SKM-1 (cell line): ENCODE measurements around the gene RABGAP1L.
A peak's percentile ranks its signal among the peaks of the same experiment; 100 is the strongest.
"Not testable (repeated sequence)": the region's sequence is repeated elsewhere in the genome, so short reads cannot be mapped to it uniquely, and the experiment has no call there.

Experiments
- DNase-seq: peaks from one replicate; lab custom pipeline; 2025; ENCODE audit not compliant: unreplicated experiment; lab: John Stamatoyannopoulos, UW

Gene RABGAP1L

GRCh38 chr1:174153085-174153824 is 6.1 kb upstream of the RABGAP1L start:
- no peak for DNase-seq

DNA sequence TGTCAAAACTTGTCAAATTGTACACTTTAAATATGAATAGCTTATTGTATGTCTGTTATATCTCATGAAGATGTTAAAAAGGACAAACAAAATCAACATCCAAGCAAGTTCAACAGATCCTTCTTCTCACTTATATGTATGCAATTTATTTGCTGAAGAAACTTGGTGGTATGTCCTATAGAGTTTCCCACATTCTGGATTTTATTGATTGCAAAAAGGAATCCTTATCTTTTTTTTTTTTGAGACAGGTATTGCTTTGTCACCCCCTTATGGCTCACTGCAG is 5.6 kb upstream of the RABGAP1L start:
- DNase-seq = no peak

- DNase-seq = no peak
Measured at GRCh38 chr1:174156437-174156836, 2.9 kb upstream of the RABGAP1L start.

DNA sequence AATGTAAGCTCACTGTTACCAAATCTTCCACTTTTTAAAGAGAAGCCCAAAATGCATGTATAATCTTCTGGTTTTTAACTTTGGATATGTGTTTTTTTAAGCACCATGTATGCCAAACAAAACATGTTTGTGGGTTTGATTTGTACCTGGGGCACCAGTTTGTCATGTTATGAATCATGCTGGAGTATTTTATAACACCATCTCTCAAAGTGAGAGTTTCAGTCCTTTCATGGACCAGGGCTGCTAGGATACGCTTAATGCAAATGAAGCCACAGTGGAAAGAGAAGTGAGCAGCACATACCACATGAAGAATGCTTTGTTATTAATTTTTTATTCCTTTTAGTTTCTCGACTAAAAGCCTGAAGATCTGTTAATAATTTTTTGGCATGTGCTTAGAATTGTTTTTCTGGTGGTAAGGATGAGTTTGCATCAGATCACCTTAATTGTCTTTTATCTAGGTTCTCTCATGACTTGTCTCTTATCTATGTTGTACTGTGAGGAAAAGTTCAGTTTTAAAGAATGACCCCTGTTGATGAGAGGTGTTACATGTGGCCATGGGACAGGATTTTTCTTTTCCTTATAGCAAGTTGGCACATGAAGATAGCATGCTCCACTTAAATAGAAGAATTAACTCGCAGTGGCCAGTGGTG is 2.0 kb upstream of the RABGAP1L start:
- no peak for DNase-seq

DNA sequence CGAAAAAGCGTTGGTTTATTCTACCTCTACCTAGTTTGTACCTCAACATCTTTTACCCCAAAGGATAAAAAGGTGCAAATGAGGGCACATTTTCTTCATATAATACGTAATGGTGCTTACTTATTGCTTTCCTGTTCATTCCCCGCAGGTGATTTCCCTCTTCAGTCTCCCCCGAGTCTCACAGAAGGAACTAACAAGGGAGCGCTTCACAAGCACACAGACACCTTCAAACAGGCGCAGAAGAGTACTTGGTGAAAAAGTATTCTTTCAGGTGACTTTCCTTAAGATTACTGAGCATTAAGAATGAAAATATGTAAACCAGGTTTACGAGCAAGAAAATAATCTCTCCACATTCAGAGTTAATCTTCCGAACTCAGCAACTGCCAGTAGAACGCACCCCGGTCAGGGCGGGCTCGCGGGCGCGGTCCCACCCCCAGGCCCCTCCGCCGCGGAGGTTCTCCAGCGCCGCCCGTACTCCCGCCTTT is 511 bp upstream of the RABGAP1L start:
- peak; percentile 64 for DNase-seq

GRCh38 chr1:174160109-174160473 is 771 bp downstream of the RABGAP1L start:
- DNase-seq = no peak

- DNase-seq = no peak
Measured at GRCh38 chr1:174160603-174161002, 1.3 kb downstream of the RABGAP1L start.

DNA sequence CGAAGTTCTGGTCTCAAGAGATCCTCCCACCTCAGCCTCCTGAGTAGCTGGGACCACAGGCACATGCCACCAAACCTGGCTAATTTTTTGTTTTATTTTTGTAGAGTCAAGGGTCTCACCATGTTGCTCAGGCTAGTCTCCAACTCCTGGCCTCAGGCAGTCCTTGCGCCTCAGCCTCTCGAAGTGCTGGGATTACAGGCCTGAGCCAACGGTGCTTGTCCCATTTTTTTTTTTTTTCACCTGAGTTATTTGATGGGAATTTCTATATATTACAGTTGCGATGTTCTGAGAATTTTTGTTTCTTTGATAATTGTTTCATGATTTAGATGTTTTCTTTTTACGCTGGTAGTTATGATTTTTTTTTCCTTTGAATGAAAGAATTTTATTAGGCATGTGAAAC is 2.5 kb downstream of the RABGAP1L start:
- DNase-seq = no peak

DNA sequence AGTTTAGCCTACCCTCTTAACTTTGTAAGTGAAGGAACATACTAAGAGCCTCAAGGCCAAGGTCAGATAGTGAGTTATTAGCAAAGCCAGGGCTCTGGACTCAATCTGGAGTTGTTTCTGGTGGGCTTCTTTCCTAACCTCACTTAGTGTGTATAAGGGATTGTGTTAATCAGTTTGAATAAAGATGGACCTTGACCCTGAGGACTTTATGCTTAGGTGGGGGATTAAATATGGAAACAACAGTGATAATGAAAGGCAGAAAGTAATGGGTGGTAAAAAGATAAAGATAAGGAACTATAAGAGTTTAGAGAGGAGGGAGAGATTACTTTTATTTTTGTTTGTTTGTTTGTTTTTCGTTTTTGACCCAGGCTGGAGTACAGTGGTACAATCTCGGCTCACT is 5.5 kb downstream of the RABGAP1L start:
- no peak for DNase-seq

- no peak for DNase-seq
Measured at GRCh38 chr1:174165471-174166137, 6.3 kb downstream of the RABGAP1L start.

DNA sequence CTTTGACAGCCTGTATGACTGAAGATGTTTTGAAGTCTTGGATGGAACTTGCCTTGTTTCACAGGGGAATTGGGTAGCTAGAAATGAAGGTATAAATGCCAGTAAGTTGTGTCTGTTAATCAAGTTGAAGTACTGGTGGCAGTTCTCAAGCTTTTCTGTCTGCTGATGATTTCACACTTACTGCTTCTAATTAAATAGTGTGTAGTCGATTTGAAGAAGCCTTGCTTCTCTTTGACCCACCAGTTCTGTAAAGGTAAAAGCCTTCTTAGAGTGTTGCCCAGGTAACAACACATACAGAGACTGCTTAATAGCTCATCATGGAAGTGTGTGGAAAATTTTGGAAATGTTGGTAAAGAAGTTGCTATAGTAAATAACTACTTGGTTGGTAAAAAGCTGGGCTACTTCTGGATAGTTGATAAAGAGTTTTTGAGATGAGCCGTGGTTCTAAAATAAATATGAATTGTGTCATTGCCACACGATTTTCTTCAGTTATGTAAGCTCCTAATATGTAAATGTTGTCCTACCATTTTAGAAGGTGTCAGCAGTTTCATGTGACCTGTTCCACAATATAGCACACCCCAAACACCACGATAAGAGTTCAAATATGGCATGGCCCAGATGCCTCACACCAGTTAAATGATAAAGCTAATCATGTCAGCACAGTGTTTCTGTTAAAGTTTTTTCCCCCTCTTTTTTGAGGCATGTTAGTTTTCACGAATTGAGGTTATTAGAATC is 7.4 kb downstream of the RABGAP1L start:
- DNase-seq = no peak

GRCh38 chr1:174167265-174167803 is 8.0 kb downstream of the RABGAP1L start:
- DNase-seq = no peak

- DNase-seq = no peak
Measured at GRCh38 chr1:174169342-174169741, 10.0 kb downstream of the RABGAP1L start.

DNA sequence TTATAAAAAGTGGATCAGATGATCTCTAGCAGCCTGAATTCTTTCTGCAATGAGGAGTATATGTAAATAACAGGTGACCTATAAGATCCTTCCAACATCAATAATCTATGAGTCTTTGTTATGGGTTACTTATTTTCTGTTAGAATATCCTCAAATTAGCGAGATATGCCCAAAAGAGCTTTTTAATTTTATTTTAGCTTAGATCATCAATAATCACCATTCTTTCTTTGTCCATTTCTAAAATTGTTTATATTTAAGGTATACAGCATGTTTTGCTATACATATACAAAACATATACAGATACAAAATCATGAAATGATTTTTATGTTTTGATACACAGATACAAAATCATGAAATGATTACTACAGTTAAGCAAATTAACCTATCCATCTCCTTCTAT is 11.8 kb downstream of the RABGAP1L start:
- no peak for DNase-seq

- no peak for DNase-seq
Measured at GRCh38 chr1:174174461-174175329, 15.4 kb downstream of the RABGAP1L start.

DNA sequence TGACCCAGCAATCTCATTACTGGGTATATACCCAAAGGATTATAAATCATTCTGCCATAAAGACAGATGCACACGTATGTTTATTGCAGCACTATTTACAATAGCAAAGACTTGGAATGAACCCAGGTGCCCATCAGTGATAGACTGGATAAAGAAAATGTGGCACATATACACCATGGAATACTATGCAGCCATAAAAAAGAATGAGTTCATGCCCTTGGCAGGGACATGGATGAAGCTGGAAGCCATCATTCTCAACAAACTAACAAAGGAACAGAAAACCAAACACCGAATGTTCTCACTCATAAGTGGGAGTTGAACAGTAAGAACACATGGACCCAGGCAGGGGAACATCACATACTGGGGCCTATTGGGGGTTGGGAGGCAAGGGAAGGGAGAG is 19.1 kb downstream of the RABGAP1L start:
- not testable (repeated sequence) for DNase-seq

DNA sequence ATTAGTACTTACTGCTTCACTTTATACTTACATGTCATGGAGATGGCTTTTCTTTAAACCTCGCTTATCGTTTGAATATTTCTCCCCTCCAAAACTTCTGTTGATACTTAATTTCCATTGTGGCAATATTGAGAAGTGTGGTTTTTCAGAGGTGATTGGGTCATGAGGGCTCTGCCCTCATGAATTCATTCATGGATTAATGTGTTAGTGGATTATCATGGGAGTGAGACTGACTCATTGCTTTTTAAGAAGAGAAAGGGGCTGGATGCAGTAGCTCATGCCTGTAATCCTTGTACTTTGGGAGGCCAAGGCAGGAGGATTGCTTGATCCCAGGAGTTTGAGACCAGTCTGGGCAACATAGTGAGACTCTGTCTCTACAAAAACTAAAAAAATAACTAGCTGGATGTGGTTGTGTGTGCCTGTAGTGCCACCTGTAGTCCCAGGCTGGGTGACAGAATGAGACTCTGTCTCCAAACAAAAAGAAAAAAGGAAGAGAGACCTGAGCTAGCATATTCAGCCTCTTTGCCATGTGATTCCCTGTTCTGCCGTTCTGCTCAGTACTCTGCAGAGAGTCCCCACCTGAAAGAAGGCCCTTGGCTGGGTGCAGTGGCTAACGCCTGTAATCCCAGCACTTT is 30.2 kb downstream of the RABGAP1L start:
- no peak for DNase-seq

- no peak for DNase-seq
Measured at GRCh38 chr1:174190691-174191199, 31.4 kb downstream of the RABGAP1L start.

- DNase-seq = no peak
Measured at GRCh38 chr1:174191349-174191862, 32.1 kb downstream of the RABGAP1L start.

DNA sequence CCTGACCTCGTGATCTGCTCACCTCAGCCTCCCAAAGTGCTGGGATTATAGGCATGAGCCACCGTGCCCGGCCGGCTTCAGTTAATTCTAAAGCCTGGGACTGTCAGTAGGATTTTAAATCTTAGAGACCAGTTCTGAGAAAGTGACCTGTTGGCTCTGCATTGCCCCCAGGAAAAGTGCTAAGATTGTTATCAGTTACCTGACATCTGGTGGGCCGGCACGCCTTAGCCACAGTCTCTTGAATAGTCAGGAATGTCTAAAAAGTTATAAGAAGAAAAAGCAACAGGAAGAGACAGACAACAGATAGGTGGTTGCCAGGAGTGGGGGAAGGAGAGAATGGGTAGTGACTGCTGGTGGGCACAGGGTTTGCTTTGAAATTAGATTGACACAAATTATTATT is 35.1 kb downstream of the RABGAP1L start:
- no peak for DNase-seq
